HepG2 (cell line): Measurements from ENCODE around the gene RRBP1. TPM values are rescaled to one million over a fixed set of nuclear protein-coding genes. Genes with fewer than 3 reads are reported as not detected.

Experiments used
- AHDC1 ChIP-seq: sonication (generic); formaldehyde crosslinking; IDR thresholded peaks from 2 replicates; pipeline ENCODE4 v1.5.1; 2020; ENCODE audit warnings: mild to moderate bottlenecking, missing genetic modification reagents, borderline replicate concordance
- AHR ChIP-seq: IDR thresholded peaks from 2 replicates; pipeline ENCODE4 v1.6.1; 2018; ENCODE audit warnings: missing genetic modification reagents, missing compliant biosample characterization
- AKNA ChIP-seq: sonication (generic); formaldehyde crosslinking; IDR thresholded peaks from 2 replicates; pipeline ENCODE4 v1.4.0; 2020; ENCODE audit warnings: missing genetic modification reagents, borderline replicate concordance
- CTCF ChIP-seq: sonication (generic); formaldehyde crosslinking; IDR thresholded peaks from 2 replicates; pipeline ENCODE4 v1.5.0; 2020; ENCODE audit warnings: mild to moderate bottlenecking, missing genetic modification reagents, moderate library complexity
- FOXP4 ChIP-seq: sonication (generic); formaldehyde crosslinking; IDR thresholded peaks from 2 replicates; pipeline ENCODE4 v1.4.0; 2020; ENCODE audit warnings: missing genetic modification reagents
- GPBP1L1 ChIP-seq: sonication (generic); formaldehyde crosslinking; IDR thresholded peaks from 2 replicates; pipeline ENCODE4 v1.5.0; 2020; ENCODE audit warnings: mild to moderate bottlenecking, missing genetic modification reagents
- HMG20A ChIP-seq: IDR thresholded peaks from 2 replicates; pipeline ENCODE4 v1.6.1; 2016; ENCODE audit warnings: borderline replicate concordance
- MEIS2 ChIP-seq: sonication (generic); formaldehyde crosslinking; IDR thresholded peaks from 2 replicates; pipeline ENCODE4 v1.9.0; 2021; ENCODE audit warnings: mild to moderate bottlenecking, missing genetic modification reagents
- RBAK ChIP-seq: sonication (generic); formaldehyde crosslinking; IDR thresholded peaks from 2 replicates; pipeline ENCODE4 v1.5.1; 2020; ENCODE audit warnings: mild to moderate bottlenecking, missing genetic modification reagents
- TEAD3 ChIP-seq: optimal IDR thresholded peaks from 2 replicates; pipeline ENCODE3; 2016; ENCODE audit warnings: borderline replicate concordance
- THYN1 ChIP-seq: sonication (generic); formaldehyde crosslinking; IDR thresholded peaks from 2 replicates; pipeline ENCODE4 v1.8.1; 2023; ENCODE audit warnings: low read depth, mild to moderate bottlenecking, moderate library complexity, missing genetic modification reagents, borderline replicate concordance
- ZNF605 ChIP-seq: sonication (generic); formaldehyde crosslinking; IDR thresholded peaks from 2 replicates; pipeline ENCODE4 v1.8.0; 2022; ENCODE audit warnings: mild to moderate bottlenecking, missing genetic modification reagents
- polyA plus RNA-seq, 8 experiments: library from polyadenylated mRNA; depleted of rRNA in 3 of 8; stranded (reverse) in 7 of 8; unstranded in 1 of 8; fragments of >200 nt; fragmentation: Illumina TruSeq in 4 of 8; extraction: Trizol in 4 of 8; gene quantifications; 2 replicates each; pipeline versions ENCODE4 v1.2.1 to v1.2.3, GENCODE V29; 2011 to 2016; ENCODE audit warnings: low read depth in 4 of 8, missing spikeins in 1 of 8, mixed read lengths in 1 of 8; ENCODE audit not compliant: insufficient read depth in 1 of 8
- total RNA-seq, 5 experiments: library from RNA; depleted of rRNA; stranded (reverse); fragments of >200 nt; fragmentation: Illumina TruSeq; extraction: Trizol; gene quantifications; 2 replicates each; pipeline ENCODE4 v1.2.3, GENCODE V29; 2016; ENCODE audit warnings: low read depth in 1 of 5

The RRBP1 gene
- total and polyA plus RNA-seq, 2 of the 13 experiments (the other 11 are each of a cell fraction or from before 2014, with no cell fraction given), result 150 to 222 TPM

- no peak for TF ChIP-seq MEIS2
- TF ChIP-seq TEAD3, result peak; percentile 36
- TF ChIP-seq THYN1 (CRISPR knock-in tag), result no peak
- TF ChIP-seq CTCF (CRISPR knock-in tag), result no peak
- no peak for TF ChIP-seq AKNA
- TF ChIP-seq ZNF605, result no peak; the same call in 1 of the 2 replicates
- TF ChIP-seq RBAK, result no peak
- TF ChIP-seq AHDC1 (CRISPR knock-in tag), result no peak
- TF ChIP-seq HMG20A (CRISPR knock-in tag), result peak; percentile 56; the same call in 1 of the 2 replicates
- no peak; the same call in 1 of the 2 replicates for TF ChIP-seq AHR (CRISPR knock-in tag)
- TF ChIP-seq GPBP1L1 (CRISPR knock-in tag), result no peak
- no peak for TF ChIP-seq FOXP4 (CRISPR knock-in tag)
These were observed 43.2 kb upstream of the RRBP1 start (continued) for GRCh38 chr20:17725094-17725835.
